GM19099 (cell line): ENCODE data around the gene SPRED1.

Source experiments
- POLR2A ChIP-seq: IDR thresholded peaks from 3 replicates; pipeline ENCODE4 v1.6.1; 2011; ENCODE audit warnings: low read depth; ENCODE audit not compliant: insufficient read length; ENCODE audit errors: extremely low read depth

Gene SPRED1

DNA sequence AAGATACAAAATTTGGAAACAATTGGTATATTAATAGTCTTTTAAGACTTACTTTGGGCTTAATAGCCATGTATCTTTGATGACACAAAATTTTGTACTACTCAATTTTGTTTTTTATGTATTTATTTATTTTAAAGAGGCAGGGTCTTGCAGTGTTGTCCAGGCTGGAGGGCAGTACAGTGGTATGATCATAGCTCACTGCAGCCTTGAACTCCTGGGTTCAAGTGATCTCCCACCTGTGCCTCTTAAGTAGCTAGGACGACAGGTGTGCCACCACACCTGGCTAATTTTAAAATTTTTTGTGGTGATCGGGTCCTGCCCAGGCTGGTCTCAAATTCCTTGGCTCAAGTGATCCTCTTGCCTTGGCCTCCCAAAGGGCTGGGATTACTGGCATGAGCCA, 6.5 kb downstream of the SPRED1 start:
- TF ChIP-seq POLR2A: no peak

DNA sequence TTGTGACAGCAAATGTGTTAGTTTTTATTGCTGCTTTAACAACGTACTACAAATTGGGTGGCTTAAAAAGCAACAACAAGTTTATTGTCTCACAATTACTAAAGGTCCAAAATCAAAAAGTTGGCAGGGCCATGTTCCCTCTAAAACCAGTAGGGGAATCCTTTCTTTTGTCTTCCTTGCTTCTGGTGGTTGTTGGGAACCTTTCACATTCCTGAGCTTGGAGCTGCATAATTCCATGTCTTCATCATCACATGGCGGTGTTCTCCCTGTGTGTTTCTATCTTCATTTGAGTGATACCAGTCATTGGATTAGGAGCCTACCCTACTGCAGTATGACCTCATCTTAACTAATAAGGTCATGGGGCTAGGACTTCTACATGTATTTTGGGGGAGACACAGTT, 7.4 kb downstream of the SPRED1 start:
- no peak for TF ChIP-seq POLR2A

DNA sequence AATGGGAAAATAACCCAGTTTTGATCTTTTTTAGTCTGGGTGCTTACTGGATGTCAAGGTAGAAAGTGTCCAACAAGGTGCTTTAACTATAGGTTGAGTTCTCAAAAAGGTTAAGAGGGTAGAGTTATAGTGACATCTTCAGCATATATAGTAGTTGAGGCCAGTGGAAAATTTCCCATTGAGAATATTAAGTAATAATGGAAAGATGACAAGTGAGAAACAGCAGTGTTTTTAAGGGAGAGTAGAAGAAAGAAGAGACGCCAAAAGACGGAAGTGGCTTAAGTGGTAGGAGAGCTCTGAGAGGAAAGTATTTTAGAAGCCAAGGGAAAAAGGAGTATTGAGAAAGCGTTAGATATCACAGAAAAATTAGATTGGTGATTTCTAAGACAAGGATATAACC, 10.6 kb downstream of the SPRED1 start:
- no peak for TF ChIP-seq POLR2A

DNA sequence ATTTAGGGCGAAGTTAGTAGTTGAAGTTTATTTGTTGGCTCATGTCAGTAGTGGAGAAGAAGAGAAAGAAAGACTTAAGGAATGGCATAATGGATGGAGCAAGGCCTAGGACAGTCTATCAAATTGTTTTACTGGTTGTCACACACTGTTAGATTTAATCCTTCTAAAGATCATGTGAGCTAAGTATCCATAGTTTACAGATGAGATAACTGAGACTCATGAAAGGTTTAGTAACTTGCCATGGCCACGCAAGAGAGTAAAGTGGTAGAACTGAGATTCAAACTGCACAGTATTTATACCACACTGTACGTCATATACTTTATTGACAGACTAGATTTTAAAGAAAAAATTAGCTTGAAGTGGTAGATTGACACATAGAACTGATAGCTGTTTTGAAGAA, 11.4 kb downstream of the SPRED1 start:
- no peak for TF ChIP-seq POLR2A

DNA sequence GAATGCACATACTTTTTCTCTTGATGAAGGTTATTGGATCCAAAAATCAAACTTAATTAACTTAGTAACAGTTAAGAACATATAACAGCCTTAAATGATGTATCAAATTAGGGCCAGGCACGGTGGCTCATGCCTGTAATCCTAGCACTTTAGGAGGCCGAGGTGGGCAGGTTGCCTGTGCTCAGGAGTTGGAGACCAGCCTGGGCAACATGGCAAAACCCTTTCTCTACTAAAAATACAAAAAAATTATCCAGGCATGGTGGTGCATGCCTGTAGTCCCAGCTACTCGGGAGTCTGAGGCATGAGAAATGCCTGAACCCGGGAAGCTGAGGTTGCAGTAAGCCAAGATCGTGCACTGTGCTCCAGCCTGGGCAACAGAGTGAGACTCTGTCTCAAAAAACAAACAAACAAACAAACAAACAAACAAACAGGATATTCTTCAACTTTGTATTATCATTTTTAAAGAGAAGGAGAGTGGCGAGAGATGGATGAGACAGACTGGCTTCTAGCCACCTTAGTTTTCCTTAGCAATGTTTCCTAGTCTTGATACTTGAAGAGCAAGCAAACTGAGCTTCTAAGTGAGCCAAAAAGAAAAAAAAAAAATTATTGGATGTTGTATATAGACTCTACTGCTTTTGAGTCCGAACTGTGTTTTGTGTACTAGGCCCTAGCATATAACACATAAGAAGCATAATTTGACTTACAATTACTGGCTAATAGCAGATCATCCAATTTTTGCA, 13.8 kb downstream of the SPRED1 start:
- TF ChIP-seq POLR2A: no peak

DNA sequence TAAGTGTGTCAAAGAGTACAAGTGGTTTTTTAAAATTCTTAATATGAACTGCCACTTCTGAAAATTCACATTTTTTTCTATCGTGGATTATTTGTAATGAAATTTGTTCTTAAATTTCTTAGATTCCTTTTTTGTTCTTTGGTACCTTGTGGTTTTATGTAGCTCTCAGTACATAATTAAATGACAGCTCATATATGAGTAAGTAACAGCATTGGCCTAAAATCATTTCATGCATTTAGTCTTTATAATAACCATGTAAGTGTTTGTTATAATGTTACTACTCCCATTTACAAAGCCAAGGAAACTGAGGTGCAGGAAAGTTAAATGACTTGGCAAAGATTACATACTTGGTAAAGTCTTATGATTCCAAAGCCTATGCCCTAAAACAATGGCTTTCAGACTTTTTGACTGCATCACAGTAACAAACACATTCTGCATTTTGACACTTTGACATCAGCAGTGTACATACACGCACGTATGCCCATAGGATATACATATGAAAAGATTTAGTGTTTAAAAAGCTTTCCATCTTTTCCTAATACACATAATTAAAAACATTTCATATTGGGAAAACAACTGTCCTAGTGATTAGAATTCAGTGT, 14.9 kb downstream of the SPRED1 start:
- no peak for TF ChIP-seq POLR2A

DNA sequence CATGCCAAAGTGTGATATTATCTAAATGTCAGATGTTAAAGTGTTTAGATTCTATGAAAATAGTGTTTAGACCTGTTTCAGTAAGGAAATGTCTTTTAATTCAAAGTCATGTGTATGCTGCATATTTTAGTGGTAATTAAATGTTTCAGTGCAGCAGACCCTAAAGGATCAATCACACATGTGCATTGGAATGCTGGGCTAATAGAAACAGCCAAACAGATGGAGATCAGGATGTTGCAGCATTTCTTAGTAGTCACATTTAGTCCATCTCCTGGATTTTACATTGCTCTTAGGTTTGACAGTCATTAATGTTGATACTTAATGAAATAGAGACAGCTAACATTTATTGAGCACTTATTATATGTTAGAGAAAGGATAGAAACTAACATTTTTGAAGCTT, 18.5 kb downstream of the SPRED1 start:
- no peak for TF ChIP-seq POLR2A

DNA sequence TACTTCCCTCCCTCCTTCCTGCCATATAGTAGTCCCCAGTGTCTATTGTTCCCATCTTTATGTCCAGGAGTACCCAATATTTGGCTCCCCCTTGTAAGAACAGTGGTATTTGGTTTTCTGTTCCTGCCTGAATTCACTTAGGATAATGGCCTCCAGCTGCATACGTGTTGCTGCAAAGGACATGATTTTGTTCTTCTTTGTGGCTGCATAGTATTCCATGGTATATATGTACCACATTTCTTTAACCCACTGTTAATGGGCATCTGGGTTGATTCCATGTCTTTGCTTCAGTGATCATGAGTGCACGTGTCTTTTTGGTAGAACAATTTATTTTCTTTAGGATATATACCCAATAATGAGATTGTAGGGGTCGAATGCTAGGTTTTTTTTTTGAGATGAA, 19.3 kb downstream of the SPRED1 start:
- no peak for TF ChIP-seq POLR2A

DNA sequence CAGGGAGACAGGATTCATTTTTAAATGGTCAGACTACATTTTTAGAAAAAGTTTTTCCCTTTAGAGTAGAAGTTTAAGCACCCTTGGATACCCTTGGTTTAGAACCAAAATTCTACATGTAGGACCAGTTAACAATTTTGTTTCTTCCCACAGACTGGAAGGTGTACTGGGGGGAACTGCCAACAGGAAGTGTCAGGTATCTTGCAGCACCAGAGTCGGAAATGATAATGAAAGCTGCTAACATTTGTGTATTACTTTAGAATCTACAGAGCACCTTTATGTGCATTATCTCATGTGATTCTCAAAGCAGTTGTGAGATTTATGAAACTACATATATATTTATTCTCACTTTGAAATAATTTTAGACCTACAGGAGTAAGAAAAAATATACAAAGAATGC, 21.5 kb downstream of the SPRED1 start:
- TF ChIP-seq POLR2A: no peak

DNA sequence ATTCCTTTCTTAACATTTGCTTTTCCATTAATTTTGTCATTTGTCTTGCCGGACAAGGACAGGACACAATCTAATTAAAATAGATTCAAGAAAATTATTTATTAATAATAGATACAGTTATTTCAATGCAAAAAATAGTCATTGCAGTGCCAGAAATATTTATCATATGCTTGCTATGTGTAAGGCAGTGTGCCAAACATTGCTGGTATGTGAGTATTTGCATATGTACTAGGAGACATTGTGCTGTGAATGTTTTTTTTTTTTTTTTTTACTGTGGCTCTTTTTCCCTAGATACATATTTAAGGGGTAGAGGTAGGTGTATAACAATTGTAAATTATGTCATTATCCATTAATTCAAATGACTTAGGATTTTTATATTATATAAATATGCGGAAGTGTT, 23.3 kb downstream of the SPRED1 start:
- no peak for TF ChIP-seq POLR2A

DNA sequence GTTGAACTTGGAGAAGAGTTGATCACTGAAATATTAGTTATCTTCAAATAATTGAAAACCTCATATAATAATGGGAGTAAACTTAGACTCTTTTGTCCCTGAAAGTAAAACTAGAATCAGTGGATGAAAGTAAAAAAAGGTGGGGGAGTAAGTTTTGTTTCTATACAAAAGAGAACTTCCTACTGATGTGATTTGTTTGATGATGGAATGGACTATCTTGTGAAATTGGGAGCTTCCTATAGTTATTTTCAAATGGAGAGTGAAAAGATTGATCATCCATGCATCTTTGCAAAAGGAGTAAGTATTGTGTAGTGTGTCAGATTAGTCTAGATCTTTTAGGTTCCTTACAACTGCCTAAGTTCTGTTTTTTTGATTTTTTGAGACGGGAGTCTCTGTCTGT, 28.4 kb downstream of the SPRED1 start:
- no peak for TF ChIP-seq POLR2A

DNA sequence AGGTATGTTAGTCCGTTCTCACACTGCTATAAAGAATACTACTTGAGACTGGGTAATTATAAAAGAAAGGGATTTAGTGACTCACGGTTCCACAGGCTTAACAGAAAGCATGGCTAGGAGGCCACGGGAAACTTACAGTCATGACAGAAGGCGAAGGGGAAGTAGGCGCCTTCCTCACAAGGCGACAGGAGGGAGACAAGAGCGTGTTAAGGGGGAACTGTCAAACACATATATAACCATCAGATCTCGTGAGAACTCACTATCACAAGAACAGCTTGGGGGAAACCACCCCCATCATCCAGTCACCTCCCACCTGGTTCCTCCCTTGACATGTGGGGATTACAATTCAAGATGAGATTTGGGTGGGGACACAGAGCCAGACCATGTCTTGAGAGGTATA, 30.4 kb downstream of the SPRED1 start:
- no peak for TF ChIP-seq POLR2A

DNA sequence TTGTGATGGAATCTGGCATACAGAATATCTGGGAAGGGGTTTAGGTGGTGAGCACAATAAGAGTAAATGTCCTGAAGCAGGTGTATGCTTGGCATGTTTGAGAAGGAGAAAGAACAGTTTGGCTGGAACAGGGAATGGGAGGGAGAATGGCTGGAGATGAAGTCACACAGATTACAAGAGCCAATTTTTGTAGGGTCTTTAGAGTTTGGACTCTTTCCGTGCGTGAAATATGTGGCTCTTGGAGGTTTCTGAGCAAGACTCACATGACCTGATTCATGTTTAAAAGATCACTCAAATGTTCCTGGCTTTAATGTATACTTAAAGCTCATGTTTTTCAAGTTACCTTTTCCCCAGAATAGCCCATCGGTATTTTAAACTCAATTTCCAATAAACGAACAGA, 32.8 kb downstream of the SPRED1 start:
- TF ChIP-seq POLR2A: no peak

DNA sequence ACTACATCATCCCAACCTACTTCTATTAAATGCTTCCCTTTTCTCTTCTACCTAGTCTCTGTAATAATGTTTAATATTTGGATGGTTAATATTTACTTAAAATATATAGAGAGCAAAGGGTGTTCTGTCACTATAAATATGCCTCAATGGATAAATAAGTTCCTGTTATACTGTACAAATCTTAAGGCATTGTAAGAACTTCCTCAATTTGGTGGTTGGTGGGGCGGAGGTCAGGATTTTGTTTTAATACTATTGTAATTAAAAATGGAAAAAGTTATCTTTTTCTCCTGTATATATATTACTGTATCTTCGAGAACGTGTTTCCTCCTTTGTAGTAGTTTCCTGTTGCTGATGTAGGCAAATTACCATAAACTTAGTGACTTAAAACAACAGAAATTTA, 41.5 kb downstream of the SPRED1 start:
- no peak for TF ChIP-seq POLR2A

DNA sequence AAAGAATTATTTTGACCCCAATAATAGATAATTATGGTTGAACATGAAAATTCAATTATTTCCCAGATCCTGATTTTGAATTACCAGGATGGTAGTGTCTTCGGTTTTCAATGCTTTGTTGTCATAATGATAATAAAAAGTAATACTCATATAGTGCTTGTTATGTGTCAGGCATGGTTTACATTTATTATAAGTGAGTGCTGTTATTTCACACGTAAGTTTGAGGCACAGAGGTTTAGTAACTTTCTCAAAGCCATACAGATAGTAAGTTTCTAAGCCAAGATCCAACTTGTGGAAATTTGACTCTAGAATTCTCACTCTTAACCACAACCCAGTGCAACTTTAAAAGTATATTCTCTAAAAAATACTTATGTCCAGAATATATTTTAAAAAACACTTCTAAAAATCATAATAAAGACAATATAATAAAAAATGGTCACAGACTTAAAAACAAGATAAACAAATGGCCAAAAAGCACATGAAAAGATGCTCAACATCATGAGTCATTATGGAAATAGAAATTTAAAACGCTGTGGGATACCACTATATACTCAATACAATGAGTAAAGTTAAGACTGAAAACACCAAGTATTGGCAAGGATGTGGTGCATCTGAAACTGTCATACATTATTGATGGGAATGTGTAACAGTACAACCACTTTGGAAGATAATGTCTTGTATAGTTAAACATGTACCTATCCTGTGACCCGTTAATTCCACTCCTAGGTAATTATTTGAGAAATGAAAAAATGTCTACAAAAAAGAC, 45.2 kb downstream of the SPRED1 start:
- TF ChIP-seq POLR2A: no peak

DNA sequence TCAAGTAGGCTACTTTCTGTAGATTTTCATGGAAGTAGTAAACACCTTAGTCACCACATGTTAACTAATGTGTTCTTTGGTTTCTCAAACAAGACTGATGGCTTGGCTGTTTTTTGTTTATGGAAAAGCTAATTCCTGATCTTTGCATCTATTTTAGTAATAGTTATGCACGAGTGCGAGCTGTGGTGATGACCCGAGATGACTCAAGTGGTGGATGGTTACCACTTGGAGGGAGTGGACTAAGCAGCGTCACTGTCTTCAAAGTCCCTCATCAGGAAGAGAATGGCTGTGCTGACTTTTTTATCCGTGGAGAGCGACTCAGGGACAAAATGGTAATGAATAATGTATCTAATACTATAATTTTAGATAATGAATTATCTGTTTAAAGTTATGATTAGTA, 46.6 kb downstream of the SPRED1 start:
- no peak for TF ChIP-seq POLR2A
